SK-N-SH treated with all-trans-retinoic acid at 6 μM for 48 hours (cell line): ENCODE results near the gene GABBR2.

ENCODE experiments used
- ATAC-seq: fragments of 200-7000 bp; cut with Tn5 transposase; 3 replicates; pipeline ENCODE4 v1.9.1; 2020; ENCODE audit warnings: mild to moderate bottlenecking, moderate library complexity
- ARNTL ChIP-seq: fragments of 450-650 bp; formaldehyde crosslinking; IDR thresholded peaks from 2 replicates; pipeline ENCODE4 v1.5.0; 2020; ENCODE audit warnings: low read depth, mild to moderate bottlenecking, moderate library complexity, borderline replicate concordance
- BACH2 ChIP-seq: fragments of 250-450 bp; sonication (Bioruptor Pico); IDR thresholded peaks from 2 replicates; pipeline ENCODE4 v1.9.0; 2021; ENCODE audit warnings: mild to moderate bottlenecking, borderline replicate concordance
- CSDC2 ChIP-seq: fragments of 250-450 bp; sonication (Bioruptor Pico); IDR thresholded peaks from 2 replicates; pipeline ENCODE4 v1.5.0; 2020; ENCODE audit warnings: mild to moderate bottlenecking, moderate library complexity
- ESRRG ChIP-seq: fragments of 250-450 bp; sonication (Bioruptor Pico); IDR thresholded peaks from 2 replicates; pipeline ENCODE4 v1.6.1; 2021; ENCODE audit warnings: mild to moderate bottlenecking
- GLIS3 ChIP-seq: fragments of 250-450 bp; sonication (Bioruptor Pico); IDR thresholded peaks from 2 replicates; pipeline ENCODE4 v1.5.0; 2020; ENCODE audit warnings: mild to moderate bottlenecking, moderate library complexity
- ISL1 ChIP-seq: fragments of 250-450 bp; sonication (Bioruptor Pico); IDR thresholded peaks from 2 replicates; pipeline ENCODE4 v2.1.2; 2022; ENCODE audit warnings: mild to moderate bottlenecking, moderate library complexity
- OSR1 ChIP-seq: fragments of 250-450 bp; sonication (Bioruptor Pico); IDR thresholded peaks from 2 replicates; pipeline ENCODE4 v1.8.0; 2022; ENCODE audit warnings: moderate library complexity, mild to moderate bottlenecking, inconsistent platforms
- PPARA ChIP-seq: fragments of 250-450 bp; sonication (Bioruptor Pico); IDR thresholded peaks from 2 replicates; pipeline ENCODE4 v1.5.0; 2020; ENCODE audit warnings: mild to moderate bottlenecking, borderline replicate concordance
- RARB ChIP-seq: fragments of 250-450 bp; sonication (Bioruptor Pico); IDR thresholded peaks from 2 replicates; pipeline ENCODE4 v1.8.0; 2021; ENCODE audit warnings: mild to moderate bottlenecking, moderate library complexity
- SNAI2 ChIP-seq: fragments of 250-450 bp; sonication (Bioruptor Pico); IDR thresholded peaks from 2 replicates; pipeline ENCODE4 v1.5.0; 2020; ENCODE audit warnings: mild to moderate bottlenecking, moderate library complexity
- TCF4 ChIP-seq: fragments of 250-450 bp; sonication (Bioruptor Pico); IDR thresholded peaks from 2 replicates; pipeline ENCODE4 v1.8.0; 2021; ENCODE audit warnings: mild to moderate bottlenecking, moderate library complexity, borderline replicate concordance
- TOX ChIP-seq: fragments of 250-450 bp; sonication (Bioruptor Pico); IDR thresholded peaks from 2 replicates; pipeline ENCODE4 v1.8.0; 2021; ENCODE audit warnings: mild to moderate bottlenecking, moderate library complexity, borderline replicate concordance
- ZC3H10 ChIP-seq: fragments of 250-450 bp; sonication (Bioruptor Pico); IDR thresholded peaks from 2 replicates; pipeline ENCODE4 v1.5.1; 2021; ENCODE audit warnings: mild to moderate bottlenecking, moderate library complexity
- ZFP3 ChIP-seq: fragments of 250-450 bp; sonication (Bioruptor Pico); IDR thresholded peaks from 2 replicates; pipeline ENCODE4 v1.5.0; 2020; ENCODE audit warnings: mild to moderate bottlenecking, moderate library complexity
- ZFP30 ChIP-seq: fragments of 450-650 bp; formaldehyde crosslinking; IDR thresholded peaks from 2 replicates; pipeline ENCODE4 v1.5.0; 2022; ENCODE audit warnings: mild to moderate bottlenecking, moderate library complexity
- ZNF70 ChIP-seq: fragments of 450-650 bp; formaldehyde crosslinking; IDR thresholded peaks from 2 replicates; pipeline ENCODE4 v1.5.0; 2020; ENCODE audit warnings: mild to moderate bottlenecking, moderate library complexity
- ZNF8 ChIP-seq: fragments of 450-650 bp; formaldehyde crosslinking; IDR thresholded peaks from 2 replicates; pipeline ENCODE4 v1.5.0; 2020; ENCODE audit warnings: mild to moderate bottlenecking, moderate library complexity
- TF ChIP-seq, protein P1 (sequence below): fragments of 250-450 bp; sonication (Bioruptor Pico); IDR thresholded peaks from 2 replicates; pipeline ENCODE4 v1.8.0; 2020; ENCODE audit warnings: mild to moderate bottlenecking, moderate library complexity, borderline replicate concordance
- TF ChIP-seq, protein P2 (sequence below): fragments of 250-450 bp; sonication (Bioruptor Pico); IDR thresholded peaks from 2 replicates; pipeline ENCODE4 v1.5.0; 2020; ENCODE audit warnings: mild to moderate bottlenecking, moderate library complexity
- TF ChIP-seq, protein P3 (sequence below): fragments of 250-450 bp; sonication (Bioruptor Pico); IDR thresholded peaks from 2 replicates; pipeline ENCODE4 v1.8.0; 2021; ENCODE audit warnings: low read depth, mild to moderate bottlenecking, moderate library complexity, borderline replicate concordance
- TF ChIP-seq, protein P4 (sequence below): fragments of 250-450 bp; sonication (Bioruptor Pico); IDR thresholded peaks from 2 replicates; pipeline ENCODE4 v1.5.1; 2020; ENCODE audit warnings: low read depth, mild to moderate bottlenecking, moderate library complexity
- TF ChIP-seq, protein P5 (sequence below): fragments of 250-450 bp; sonication (Bioruptor Pico); IDR thresholded peaks from 2 replicates; pipeline ENCODE4 v1.5.1; 2021; ENCODE audit warnings: mild to moderate bottlenecking, moderate library complexity

The GABBR2 gene

DNA sequence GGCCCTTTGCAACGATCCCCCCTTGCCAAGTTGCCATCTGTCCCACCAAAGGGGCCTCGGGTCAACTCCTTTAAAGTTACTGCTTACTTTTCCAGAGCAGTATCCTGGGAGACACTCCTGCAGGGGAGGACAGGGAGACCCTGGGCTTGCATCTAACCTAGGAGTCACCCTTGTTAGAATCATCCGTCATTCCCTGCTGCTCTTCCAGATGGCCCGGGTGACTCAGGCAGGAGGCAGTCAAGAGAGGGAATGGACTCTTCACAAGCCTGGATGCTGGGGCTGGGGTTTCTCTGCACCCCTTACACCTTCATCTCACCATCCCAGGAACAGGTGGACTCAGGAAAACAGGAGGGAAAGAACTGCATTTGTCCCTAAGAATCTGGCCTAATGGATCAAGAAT lies 175.6 kb downstream of the GABBR2 start:
- TF ChIP-seq, protein P1, sequence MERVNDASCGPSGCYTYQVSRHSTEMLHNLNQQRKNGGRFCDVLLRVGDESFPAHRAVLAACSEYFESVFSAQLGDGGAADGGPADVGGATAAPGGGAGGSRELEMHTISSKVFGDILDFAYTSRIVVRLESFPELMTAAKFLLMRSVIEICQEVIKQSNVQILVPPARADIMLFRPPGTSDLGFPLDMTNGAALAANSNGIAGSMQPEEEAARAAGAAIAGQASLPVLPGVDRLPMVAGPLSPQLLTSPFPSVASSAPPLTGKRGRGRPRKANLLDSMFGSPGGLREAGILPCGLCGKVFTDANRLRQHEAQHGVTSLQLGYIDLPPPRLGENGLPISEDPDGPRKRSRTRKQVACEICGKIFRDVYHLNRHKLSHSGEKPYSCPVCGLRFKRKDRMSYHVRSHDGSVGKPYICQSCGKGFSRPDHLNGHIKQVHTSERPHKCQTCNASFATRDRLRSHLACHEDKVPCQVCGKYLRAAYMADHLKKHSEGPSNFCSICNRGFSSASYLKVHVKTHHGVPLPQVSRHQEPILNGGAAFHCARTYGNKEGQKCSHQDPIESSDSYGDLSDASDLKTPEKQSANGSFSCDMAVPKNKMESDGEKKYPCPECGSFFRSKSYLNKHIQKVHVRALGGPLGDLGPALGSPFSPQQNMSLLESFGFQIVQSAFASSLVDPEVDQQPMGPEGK (CRISPR knock-in tag): no peak
- TF ChIP-seq ESRRG (CRISPR knock-in tag) (no peak), RARB (no peak)
- TF ChIP-seq, protein P2, sequence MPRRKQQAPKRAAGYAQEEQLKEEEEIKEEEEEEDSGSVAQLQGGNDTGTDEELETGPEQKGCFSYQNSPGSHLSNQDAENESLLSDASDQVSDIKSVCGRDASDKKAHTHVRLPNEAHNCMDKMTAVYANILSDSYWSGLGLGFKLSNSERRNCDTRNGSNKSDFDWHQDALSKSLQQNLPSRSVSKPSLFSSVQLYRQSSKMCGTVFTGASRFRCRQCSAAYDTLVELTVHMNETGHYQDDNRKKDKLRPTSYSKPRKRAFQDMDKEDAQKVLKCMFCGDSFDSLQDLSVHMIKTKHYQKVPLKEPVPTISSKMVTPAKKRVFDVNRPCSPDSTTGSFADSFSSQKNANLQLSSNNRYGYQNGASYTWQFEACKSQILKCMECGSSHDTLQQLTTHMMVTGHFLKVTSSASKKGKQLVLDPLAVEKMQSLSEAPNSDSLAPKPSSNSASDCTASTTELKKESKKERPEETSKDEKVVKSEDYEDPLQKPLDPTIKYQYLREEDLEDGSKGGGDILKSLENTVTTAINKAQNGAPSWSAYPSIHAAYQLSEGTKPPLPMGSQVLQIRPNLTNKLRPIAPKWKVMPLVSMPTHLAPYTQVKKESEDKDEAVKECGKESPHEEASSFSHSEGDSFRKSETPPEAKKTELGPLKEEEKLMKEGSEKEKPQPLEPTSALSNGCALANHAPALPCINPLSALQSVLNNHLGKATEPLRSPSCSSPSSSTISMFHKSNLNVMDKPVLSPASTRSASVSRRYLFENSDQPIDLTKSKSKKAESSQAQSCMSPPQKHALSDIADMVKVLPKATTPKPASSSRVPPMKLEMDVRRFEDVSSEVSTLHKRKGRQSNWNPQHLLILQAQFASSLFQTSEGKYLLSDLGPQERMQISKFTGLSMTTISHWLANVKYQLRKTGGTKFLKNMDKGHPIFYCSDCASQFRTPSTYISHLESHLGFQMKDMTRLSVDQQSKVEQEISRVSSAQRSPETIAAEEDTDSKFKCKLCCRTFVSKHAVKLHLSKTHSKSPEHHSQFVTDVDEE (CRISPR knock-in tag): no peak
- ATAC-seq: no peak

DNA sequence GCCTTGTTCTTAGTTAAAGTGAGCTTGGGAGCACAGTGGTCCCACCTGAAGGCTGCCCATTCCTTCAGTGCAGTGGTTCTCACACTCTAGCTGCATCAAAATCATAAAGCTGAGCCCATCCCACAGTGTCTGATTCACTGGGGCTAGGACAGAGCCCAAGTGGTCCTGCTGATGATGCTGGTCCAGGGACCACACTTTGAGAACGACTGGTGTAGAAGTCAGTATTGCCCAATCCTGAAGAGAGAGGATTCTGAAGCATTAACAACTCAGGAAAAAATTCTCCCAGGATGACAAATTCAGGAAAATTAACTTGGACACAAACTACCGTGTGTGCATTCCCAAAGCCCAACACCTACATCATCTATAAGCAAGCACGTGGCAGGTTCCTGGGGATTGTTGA lies 176.2 kb downstream of the GABBR2 start:
- TF ChIP-seq PPARA (CRISPR knock-in tag) (no peak), BACH2 (CRISPR knock-in tag) (no peak), TOX (CRISPR knock-in tag) (no peak), ZFP30 (CRISPR knock-in tag) (no peak)
- TF ChIP-seq, protein P2 (CRISPR knock-in tag): no peak
- ATAC-seq: no peak

DNA sequence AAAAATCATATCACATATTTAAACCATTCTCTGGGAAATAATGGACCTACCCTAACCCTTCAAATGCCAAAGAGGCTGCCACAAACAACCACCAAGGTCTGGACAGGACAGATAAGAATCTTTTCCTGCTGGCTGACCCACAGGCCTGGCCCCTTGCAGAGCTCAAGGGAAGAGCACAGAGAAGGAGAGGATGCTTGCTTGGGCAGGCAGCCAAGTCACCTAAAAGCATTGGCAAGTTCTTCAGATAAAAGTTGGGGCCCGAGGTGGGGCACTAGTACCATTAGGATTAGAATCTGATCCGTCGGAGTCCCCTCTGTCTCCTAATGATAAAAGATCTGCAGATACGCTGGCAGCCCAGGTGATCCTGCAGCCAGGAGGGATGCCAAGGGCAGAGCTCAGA lies 176.6 kb downstream of the GABBR2 start:
- TF ChIP-seq, protein P3, sequence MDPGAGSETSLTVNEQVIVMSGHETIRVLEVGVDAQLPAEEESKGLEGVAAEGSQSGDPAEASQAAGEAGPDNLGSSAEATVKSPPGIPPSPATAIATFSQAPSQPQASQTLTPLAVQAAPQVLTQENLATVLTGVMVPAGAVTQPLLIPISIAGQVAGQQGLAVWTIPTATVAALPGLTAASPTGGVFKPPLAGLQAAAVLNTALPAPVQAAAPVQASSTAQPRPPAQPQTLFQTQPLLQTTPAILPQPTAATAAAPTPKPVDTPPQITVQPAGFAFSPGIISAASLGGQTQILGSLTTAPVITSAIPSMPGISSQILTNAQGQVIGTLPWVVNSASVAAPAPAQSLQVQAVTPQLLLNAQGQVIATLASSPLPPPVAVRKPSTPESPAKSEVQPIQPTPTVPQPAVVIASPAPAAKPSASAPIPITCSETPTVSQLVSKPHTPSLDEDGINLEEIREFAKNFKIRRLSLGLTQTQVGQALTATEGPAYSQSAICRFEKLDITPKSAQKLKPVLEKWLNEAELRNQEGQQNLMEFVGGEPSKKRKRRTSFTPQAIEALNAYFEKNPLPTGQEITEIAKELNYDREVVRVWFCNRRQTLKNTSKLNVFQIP (CRISPR knock-in tag): no peak
- TF ChIP-seq ZNF8 (CRISPR knock-in tag) (no peak), ZC3H10 (CRISPR knock-in tag) (no peak), ZNF70 (no peak), OSR1 (no peak), ARNTL (CRISPR knock-in tag) (no peak), GLIS3 (CRISPR knock-in tag) (no peak), PPARA (CRISPR knock-in tag) (no peak), ESRRG (CRISPR knock-in tag) (no peak), ISL1 (CRISPR knock-in tag) (no peak), RARB (no peak), CSDC2 (CRISPR knock-in tag) (no peak)
- TF ChIP-seq, protein P4, sequence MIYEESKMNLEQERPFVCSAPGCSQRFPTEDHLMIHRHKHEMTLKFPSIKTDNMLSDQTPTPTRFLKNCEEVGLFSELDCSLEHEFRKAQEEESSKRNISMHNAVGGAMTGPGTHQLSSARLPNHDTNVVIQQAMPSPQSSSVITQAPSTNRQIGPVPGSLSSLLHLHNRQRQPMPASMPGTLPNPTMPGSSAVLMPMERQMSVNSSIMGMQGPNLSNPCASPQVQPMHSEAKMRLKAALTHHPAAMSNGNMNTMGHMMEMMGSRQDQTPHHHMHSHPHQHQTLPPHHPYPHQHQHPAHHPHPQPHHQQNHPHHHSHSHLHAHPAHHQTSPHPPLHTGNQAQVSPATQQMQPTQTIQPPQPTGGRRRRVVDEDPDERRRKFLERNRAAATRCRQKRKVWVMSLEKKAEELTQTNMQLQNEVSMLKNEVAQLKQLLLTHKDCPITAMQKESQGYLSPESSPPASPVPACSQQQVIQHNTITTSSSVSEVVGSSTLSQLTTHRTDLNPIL (CRISPR knock-in tag): no peak
- ATAC-seq: no peak

DNA sequence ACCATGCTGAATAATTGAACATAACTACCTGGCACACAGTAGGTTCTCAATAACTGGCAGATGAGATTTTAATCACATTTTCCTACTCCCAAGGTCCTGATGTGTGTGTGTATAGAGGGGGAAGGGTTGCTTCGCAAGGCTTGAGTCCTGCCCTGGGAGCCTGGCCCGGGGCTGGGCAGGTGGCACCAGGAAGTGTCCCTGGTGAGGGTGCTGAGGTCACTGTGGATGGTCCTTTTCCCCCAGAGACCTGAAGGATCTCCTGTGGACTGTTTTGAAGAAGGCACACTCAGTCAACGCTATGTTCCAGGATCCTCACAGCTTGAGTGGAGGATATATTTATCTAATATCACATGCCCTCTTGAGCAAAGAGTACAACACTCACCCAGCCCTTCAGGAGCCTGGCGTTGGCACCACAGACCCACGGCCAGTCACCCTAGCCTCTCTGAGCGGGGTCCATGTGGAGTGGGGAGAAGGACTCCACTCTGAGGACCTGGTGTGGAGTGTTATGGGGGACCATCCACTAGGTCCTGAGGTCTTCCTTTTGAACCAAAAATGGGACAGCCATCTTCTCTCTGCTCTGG lies 177.8 kb downstream of the GABBR2 start:
- ATAC-seq: no peak
- TF ChIP-seq, protein P5, sequence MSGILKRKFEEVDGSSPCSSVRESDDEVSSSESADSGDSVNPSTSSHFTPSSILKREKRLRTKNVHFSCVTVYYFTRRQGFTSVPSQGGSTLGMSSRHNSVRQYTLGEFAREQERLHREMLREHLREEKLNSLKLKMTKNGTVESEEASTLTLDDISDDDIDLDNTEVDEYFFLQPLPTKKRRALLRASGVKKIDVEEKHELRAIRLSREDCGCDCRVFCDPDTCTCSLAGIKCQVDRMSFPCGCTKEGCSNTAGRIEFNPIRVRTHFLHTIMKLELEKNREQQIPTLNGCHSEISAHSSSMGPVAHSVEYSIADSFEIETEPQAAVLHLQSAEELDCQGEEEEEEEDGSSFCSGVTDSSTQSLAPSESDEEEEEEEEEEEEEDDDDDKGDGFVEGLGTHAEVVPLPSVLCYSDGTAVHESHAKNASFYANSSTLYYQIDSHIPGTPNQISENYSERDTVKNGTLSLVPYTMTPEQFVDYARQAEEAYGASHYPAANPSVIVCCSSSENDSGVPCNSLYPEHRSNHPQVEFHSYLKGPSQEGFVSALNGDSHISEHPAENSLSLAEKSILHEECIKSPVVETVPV: no peak
- TF ChIP-seq SNAI2 (CRISPR knock-in tag) (no peak), ZFP3 (no peak), TCF4 (no peak), ZFP30 (CRISPR knock-in tag) (no peak), TOX (CRISPR knock-in tag) (no peak), ARNTL (CRISPR knock-in tag) (no peak)
- TF ChIP-seq, all 23 proteins: peak for 0
